WTC11 (cell line): ENCODE measurements around the gene METRN. TPM values are rescaled to one million over a fixed set of nuclear protein-coding genes. Genes with fewer than 3 reads are reported as not detected.

Experiments
- ATAC-seq: fragments of 200-7000 bp; cut with Tn5 transposase; 2 replicates; pipeline ENCODE4 v1.10.0; 2021; ENCODE audit warnings: mild to moderate bottlenecking, moderate library complexity
- CTCF ChIA-PET: fragments of 300-600 bp; sonication (Branson Sonifier 250); formaldehyde crosslinking; loops from one replicate; lab custom pipeline; 2021; ENCODE audit warnings: antibody characterized with exemption; lab: Charles Lee
- POLR2A ChIA-PET: fragments of 350-600 bp; sonication (Branson Sonifier 250); formaldehyde crosslinking; loops from one replicate; lab custom pipeline; 2021; ENCODE audit warnings: antibody characterized with exemption; lab: Charles Lee
- DNase-seq: peaks from one replicate; pipeline ENCODE4 v3.0.0; 2021; ENCODE audit warnings: low spot score
- H3K27ac Mint-ChIP-seq: 2 replicates; pipeline ENCODE4 v1.8.0; 2021; ENCODE audit warnings: mixed read lengths
- H3K27me3 Mint-ChIP-seq: 2 replicates; pipeline ENCODE4 v1.8.0; 2021; ENCODE audit warnings: low read depth, mild to moderate bottlenecking, moderate library complexity, mixed read lengths
- H3K36me3 Mint-ChIP-seq: 2 replicates; pipeline ENCODE4 v1.8.0; 2021; ENCODE audit warnings: mixed read lengths
- H3K4me1 Mint-ChIP-seq: 2 replicates; pipeline ENCODE4 v1.8.0; 2022; ENCODE audit warnings: mixed read lengths
- H3K4me3 Mint-ChIP-seq: 2 replicates; pipeline ENCODE4 v1.8.0; 2021; ENCODE audit warnings: mild to moderate bottlenecking, moderate library complexity, mixed read lengths
- H3K9me3 Mint-ChIP-seq: 2 replicates; pipeline ENCODE4 v1.8.0; 2021; ENCODE audit warnings: mixed read lengths
- EMX1 ChIP-seq: fragments of 250-450 bp; sonication (Bioruptor Pico); IDR thresholded peaks from 2 replicates; pipeline ENCODE4 v1.8.0; 2021; ENCODE audit warnings: mild to moderate bottlenecking
- ETV6 ChIP-seq: sonication (generic); formaldehyde crosslinking; IDR thresholded peaks from 2 replicates; pipeline ENCODE4 v1.8.1; 2022; ENCODE audit warnings: mild to moderate bottlenecking, missing genetic modification reagents
- KAT7 ChIP-seq: sonication (generic); formaldehyde crosslinking; IDR thresholded peaks from 2 replicates; pipeline ENCODE4 v1.8.1; 2023; ENCODE audit warnings: missing genetic modification reagents, mild to moderate bottlenecking, borderline replicate concordance
- MXD4 ChIP-seq: fragments of 250-450 bp; sonication (Bioruptor Pico); IDR thresholded peaks from 2 replicates; pipeline ENCODE4 v1.8.0; 2021; ENCODE audit warnings: mild to moderate bottlenecking, moderate library complexity, borderline replicate concordance
- MYBL2 ChIP-seq: sonication (generic); formaldehyde crosslinking; IDR thresholded peaks from 2 replicates; pipeline ENCODE4 v1.8.1; 2023; ENCODE audit warnings: mild to moderate bottlenecking, moderate library complexity, missing genetic modification reagents
- PRRX2 ChIP-seq: fragments of 250-450 bp; sonication (Bioruptor Pico); IDR thresholded peaks from 2 replicates; pipeline ENCODE4 v1.8.0; 2021; ENCODE audit warnings: mild to moderate bottlenecking
- RELA ChIP-seq: sonication (generic); formaldehyde crosslinking; IDR thresholded peaks from 2 replicates; pipeline ENCODE4 v1.8.1; 2022; ENCODE audit warnings: missing genetic modification reagents, mild to moderate bottlenecking, borderline replicate concordance
- SP1 ChIP-seq: sonication (generic); formaldehyde crosslinking; conservative IDR thresholded peaks from 2 replicates; pipeline ENCODE4 v1.8.1; 2022; ENCODE audit warnings: missing genetic modification reagents
- ZNF138 ChIP-seq: sonication (generic); formaldehyde crosslinking; conservative IDR thresholded peaks from 2 replicates; pipeline ENCODE4 v1.8.1; 2022; ENCODE audit warnings: mild to moderate bottlenecking, moderate library complexity, missing genetic modification reagents
- ZNF396 ChIP-seq: fragments of 250-450 bp; sonication (Bioruptor Pico); IDR thresholded peaks from 2 replicates; pipeline ENCODE4 v1.8.0; 2021; ENCODE audit warnings: mild to moderate bottlenecking, moderate library complexity, borderline replicate concordance
- total RNA-seq: library from RNA; stranded (reverse); gene quantifications from 3 replicates; pipeline ENCODE4 v1.2.3, GENCODE V29; 2021
- TF ChIP-seq, protein P1 (sequence below): sonication (generic); formaldehyde crosslinking; IDR thresholded peaks from 2 replicates; pipeline ENCODE4 v1.8.1; 2023; ENCODE audit warnings: mild to moderate bottlenecking, missing genetic modification reagents, moderate library complexity
- TF ChIP-seq, protein P2 (sequence below): fragments of 250-450 bp; sonication (Bioruptor Pico); IDR thresholded peaks from 2 replicates; pipeline ENCODE4 v2.1.2; 2022; ENCODE audit warnings: mild to moderate bottlenecking, moderate library complexity
- TF ChIP-seq, protein P3 (sequence below): sonication (generic); formaldehyde crosslinking; IDR thresholded peaks from 2 replicates; pipeline ENCODE4 v1.8.1; 2022; ENCODE audit warnings: mild to moderate bottlenecking, missing genetic modification reagents, moderate library complexity, borderline replicate concordance
- TF ChIP-seq, protein P4 (sequence below): sonication (generic); formaldehyde crosslinking; conservative IDR thresholded peaks from 2 replicates; pipeline ENCODE4 v1.8.1; 2023; ENCODE audit warnings: mild to moderate bottlenecking, low read depth, missing genetic modification reagents, moderate library complexity
- TF ChIP-seq, protein P5 (sequence below): fragments of 250-450 bp; sonication (Bioruptor Pico); IDR thresholded peaks from 2 replicates; pipeline ENCODE4 v1.9.0; 2021; ENCODE audit warnings: mild to moderate bottlenecking
- TF ChIP-seq, protein P6 (sequence below): sonication (generic); formaldehyde crosslinking; IDR thresholded peaks from 2 replicates; pipeline ENCODE4 v1.8.1; 2023; ENCODE audit warnings: mild to moderate bottlenecking, missing genetic modification reagents
- TF ChIP-seq, protein P7 (sequence below): sonication (generic); formaldehyde crosslinking; IDR thresholded peaks from 2 replicates; pipeline ENCODE4 v1.8.1; 2022; ENCODE audit warnings: mild to moderate bottlenecking, moderate library complexity, missing genetic modification reagents

Gene METRN
- total RNA-seq, 1 experiment from 2014 or later, result 30.9 TPM

DNA sequence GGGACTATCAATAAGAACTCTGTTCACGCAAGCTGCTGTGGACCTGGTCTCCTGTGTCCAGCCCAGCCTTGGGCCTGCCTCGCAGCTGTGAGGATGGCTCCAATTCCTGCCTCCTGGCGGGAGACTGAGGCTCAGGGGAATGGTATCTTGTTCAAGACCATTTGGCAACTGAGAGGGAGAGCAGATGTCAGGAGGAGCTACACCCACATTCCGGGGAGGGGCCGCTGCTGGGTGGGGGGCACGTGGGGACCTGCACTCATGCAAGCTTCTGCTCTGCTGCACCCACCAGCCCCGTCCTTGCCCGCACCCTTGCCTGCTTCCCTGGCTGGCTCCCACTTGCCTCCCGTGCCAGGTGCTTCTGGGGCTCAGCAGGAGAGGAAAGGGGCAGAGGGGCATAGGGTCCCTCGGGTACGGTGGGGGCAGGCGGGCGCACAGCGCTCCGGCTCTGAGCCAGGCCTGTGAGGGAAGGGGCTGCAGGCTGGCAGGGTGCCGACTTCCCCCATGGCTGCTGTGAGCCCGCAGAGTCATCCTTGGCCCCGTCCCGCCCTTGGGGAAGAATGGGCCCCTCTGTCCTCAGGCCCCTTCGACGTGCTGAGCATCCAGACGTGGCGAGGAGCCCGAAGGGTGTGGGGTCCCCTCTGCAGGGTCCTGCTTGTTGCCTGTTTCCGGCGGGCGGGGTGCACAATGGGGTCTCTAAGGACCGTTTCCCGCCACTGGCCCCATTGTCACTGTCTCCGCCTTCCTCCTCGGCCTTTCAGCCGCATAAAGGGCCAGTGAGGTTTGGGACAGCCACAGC is 2.7 kb downstream of the METRN start:
- ChIA-PET POLR2A (interaction anchor here (1.9 kb wide), 1 partner anchor 83 kb away, joined by 5 read pairs; the partner anchor contains the start of gene GNG13), CTCF (interaction anchor here (0.6 to 8.8 kb wide), 3 partner anchors 9 to 20 kb away, joined by 5 to 90 read pairs (median 25); partner anchors contain the start of genes CCDC78 and HAGHL)
- no peak for TF ChIP-seq KAT7 (CRISPR knock-in tag)
- TF ChIP-seq EMX1 (CRISPR knock-in tag), result 0 out of 2 replicates have a peak, but pooled peaks have one; percentile 4
- TF ChIP-seq, protein P1, sequence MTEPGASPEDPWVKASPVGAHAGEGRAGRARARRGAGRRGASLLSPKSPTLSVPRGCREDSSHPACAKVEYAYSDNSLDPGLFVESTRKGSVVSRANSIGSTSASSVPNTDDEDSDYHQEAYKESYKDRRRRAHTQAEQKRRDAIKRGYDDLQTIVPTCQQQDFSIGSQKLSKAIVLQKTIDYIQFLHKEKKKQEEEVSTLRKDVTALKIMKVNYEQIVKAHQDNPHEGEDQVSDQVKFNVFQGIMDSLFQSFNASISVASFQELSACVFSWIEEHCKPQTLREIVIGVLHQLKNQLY (CRISPR knock-in tag), result no peak
- TF ChIP-seq, protein P2, sequence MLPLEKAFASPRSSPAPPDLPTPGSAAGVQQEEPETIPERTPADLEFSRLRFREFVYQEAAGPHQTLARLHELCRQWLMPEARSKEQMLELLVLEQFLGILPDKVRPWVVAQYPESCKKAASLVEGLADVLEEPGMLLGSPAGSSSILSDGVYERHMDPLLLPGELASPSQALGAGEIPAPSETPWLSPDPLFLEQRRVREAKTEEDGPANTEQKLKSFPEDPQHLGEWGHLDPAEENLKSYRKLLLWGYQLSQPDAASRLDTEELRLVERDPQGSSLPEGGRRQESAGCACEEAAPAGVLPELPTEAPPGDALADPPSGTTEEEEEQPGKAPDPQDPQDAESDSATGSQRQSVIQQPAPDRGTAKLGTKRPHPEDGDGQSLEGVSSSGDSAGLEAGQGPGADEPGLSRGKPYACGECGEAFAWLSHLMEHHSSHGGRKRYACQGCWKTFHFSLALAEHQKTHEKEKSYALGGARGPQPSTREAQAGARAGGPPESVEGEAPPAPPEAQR (CRISPR knock-in tag), result no peak
- H3K4me3 Mint-ChIP-seq, result no peak overlapping the region
- H3K9me3 Mint-ChIP-seq, result no peaks in the 10 kb centered on the region
- H3K4me1 Mint-ChIP-seq, result peaks cover 16% of the 10 kb centered on the region
- no peak overlapping the region for H3K27ac Mint-ChIP-seq
- no peak for DNase-seq
- ATAC-seq, result no peak
- no peaks in the 10 kb centered on the region; the same call in 1 of the 2 replicates for H3K36me3 Mint-ChIP-seq
- H3K27me3 Mint-ChIP-seq, result peaks cover 32% of the 10 kb centered on the region

DNA sequence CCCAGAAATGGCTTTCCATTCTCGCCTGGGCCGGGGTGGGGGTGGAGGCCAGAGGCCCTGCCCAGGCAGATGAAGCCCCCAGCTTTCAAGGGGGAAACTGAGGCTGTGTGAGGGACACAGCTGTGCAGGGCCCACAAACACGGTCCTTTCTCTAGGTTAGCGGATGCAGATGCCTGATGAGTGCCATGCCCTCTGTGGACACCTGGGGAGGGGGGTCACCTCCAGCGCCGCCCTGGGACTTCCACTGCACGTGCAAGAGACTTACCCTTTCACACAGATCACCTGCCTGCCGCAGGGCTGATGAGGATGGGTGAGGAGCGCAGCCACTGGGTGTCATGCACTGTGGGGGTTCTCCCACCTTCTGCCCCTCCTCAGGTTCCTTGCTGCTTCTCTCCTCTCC is 3.5 kb downstream of the METRN start:
- ChIA-PET CTCF (no interaction called here), POLR2A (no interaction called here)
- TF ChIP-seq PRRX2 (no peak), EMX1 (CRISPR knock-in tag) (0 out of 2 replicates have a peak, but pooled peaks have one; percentile 7)
- H3K4me3 Mint-ChIP-seq, result no peak overlapping the region
- peaks cover 27% of the 10 kb centered on the region for H3K27me3 Mint-ChIP-seq
- no peak overlapping the region for H3K27ac Mint-ChIP-seq
- H3K9me3 Mint-ChIP-seq, result no peaks in the 10 kb centered on the region
- DNase-seq (no peak), ATAC-seq (no peak)
- H3K36me3 Mint-ChIP-seq, result no peaks in the 10 kb centered on the region; the same call in 1 of the 2 replicates
- H3K4me1 Mint-ChIP-seq, result peaks cover 16% of the 10 kb centered on the region

DNA sequence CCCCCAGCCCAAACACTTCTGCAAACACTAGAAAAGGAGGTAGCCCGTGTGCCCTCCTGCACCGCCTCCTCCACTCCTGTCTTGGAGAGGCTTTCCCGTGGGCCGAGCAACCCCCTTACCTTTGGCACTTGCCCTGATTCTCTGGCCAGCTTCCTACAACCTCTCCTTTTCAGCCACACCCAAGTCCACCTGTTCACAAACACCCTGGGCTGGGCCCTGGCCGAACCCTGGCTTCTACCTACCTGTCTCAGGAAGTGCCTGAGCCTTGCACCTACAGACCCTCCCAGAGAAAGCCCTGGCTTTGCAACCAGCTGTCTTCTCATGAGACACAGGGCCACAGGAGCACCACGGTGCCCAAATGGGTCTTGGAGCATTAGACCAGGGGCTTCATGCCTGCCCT is 4.0 kb downstream of the METRN start:
- Mint-ChIP-seq H3K36me3 (no peaks in the 10 kb centered on the region; the same call in 1 of the 2 replicates), H3K4me3 (peak overlapping the region; percentile 45), H3K9me3 (no peaks in the 10 kb centered on the region), H3K4me1 (peaks cover 16% of the 10 kb centered on the region), H3K27ac (no peak overlapping the region), H3K27me3 (peaks cover 22% of the 10 kb centered on the region)
- ChIA-PET POLR2A (no interaction called here), CTCF (interaction anchor here (1.5 to 2.8 kb wide), 4 partner anchors 9 to 66 kb away, joined by 7 to 19 read pairs (median 10); partner anchors contain the start of gene RHBDL1)
- no peak for ATAC-seq
- DNase-seq, result no peak
- TF ChIP-seq, protein P3, sequence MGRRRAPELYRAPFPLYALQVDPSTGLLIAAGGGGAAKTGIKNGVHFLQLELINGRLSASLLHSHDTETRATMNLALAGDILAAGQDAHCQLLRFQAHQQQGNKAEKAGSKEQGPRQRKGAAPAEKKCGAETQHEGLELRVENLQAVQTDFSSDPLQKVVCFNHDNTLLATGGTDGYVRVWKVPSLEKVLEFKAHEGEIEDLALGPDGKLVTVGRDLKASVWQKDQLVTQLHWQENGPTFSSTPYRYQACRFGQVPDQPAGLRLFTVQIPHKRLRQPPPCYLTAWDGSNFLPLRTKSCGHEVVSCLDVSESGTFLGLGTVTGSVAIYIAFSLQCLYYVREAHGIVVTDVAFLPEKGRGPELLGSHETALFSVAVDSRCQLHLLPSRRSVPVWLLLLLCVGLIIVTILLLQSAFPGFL, result no peak
- TF ChIP-seq, protein P4, sequence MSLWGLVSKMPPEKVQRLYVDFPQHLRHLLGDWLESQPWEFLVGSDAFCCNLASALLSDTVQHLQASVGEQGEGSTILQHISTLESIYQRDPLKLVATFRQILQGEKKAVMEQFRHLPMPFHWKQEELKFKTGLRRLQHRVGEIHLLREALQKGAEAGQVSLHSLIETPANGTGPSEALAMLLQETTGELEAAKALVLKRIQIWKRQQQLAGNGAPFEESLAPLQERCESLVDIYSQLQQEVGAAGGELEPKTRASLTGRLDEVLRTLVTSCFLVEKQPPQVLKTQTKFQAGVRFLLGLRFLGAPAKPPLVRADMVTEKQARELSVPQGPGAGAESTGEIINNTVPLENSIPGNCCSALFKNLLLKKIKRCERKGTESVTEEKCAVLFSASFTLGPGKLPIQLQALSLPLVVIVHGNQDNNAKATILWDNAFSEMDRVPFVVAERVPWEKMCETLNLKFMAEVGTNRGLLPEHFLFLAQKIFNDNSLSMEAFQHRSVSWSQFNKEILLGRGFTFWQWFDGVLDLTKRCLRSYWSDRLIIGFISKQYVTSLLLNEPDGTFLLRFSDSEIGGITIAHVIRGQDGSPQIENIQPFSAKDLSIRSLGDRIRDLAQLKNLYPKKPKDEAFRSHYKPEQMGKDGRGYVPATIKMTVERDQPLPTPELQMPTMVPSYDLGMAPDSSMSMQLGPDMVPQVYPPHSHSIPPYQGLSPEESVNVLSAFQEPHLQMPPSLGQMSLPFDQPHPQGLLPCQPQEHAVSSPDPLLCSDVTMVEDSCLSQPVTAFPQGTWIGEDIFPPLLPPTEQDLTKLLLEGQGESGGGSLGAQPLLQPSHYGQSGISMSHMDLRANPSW (CRISPR knock-in tag), result no peak
- no peak for TF ChIP-seq ZNF396 (CRISPR knock-in tag)
- TF ChIP-seq ETV6 (CRISPR knock-in tag), result no peak
- TF ChIP-seq ZNF138 (CRISPR knock-in tag), result no peak
- TF ChIP-seq SP1 (CRISPR knock-in tag), result no peak
- TF ChIP-seq, protein P5, sequence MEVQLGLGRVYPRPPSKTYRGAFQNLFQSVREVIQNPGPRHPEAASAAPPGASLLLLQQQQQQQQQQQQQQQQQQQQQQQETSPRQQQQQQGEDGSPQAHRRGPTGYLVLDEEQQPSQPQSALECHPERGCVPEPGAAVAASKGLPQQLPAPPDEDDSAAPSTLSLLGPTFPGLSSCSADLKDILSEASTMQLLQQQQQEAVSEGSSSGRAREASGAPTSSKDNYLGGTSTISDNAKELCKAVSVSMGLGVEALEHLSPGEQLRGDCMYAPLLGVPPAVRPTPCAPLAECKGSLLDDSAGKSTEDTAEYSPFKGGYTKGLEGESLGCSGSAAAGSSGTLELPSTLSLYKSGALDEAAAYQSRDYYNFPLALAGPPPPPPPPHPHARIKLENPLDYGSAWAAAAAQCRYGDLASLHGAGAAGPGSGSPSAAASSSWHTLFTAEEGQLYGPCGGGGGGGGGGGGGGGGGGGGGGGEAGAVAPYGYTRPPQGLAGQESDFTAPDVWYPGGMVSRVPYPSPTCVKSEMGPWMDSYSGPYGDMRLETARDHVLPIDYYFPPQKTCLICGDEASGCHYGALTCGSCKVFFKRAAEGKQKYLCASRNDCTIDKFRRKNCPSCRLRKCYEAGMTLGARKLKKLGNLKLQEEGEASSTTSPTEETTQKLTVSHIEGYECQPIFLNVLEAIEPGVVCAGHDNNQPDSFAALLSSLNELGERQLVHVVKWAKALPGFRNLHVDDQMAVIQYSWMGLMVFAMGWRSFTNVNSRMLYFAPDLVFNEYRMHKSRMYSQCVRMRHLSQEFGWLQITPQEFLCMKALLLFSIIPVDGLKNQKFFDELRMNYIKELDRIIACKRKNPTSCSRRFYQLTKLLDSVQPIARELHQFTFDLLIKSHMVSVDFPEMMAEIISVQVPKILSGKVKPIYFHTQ (CRISPR knock-in tag), result no peak
- no peak for TF ChIP-seq MYBL2 (CRISPR knock-in tag)
- TF ChIP-seq, protein P6, sequence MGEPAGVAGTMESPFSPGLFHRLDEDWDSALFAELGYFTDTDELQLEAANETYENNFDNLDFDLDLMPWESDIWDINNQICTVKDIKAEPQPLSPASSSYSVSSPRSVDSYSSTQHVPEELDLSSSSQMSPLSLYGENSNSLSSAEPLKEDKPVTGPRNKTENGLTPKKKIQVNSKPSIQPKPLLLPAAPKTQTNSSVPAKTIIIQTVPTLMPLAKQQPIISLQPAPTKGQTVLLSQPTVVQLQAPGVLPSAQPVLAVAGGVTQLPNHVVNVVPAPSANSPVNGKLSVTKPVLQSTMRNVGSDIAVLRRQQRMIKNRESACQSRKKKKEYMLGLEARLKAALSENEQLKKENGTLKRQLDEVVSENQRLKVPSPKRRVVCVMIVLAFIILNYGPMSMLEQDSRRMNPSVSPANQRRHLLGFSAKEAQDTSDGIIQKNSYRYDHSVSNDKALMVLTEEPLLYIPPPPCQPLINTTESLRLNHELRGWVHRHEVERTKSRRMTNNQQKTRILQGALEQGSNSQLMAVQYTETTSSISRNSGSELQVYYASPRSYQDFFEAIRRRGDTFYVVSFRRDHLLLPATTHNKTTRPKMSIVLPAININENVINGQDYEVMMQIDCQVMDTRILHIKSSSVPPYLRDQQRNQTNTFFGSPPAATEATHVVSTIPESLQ, result no peak
- no peak for TF ChIP-seq MXD4 (CRISPR knock-in tag)
- TF ChIP-seq, protein P7, sequence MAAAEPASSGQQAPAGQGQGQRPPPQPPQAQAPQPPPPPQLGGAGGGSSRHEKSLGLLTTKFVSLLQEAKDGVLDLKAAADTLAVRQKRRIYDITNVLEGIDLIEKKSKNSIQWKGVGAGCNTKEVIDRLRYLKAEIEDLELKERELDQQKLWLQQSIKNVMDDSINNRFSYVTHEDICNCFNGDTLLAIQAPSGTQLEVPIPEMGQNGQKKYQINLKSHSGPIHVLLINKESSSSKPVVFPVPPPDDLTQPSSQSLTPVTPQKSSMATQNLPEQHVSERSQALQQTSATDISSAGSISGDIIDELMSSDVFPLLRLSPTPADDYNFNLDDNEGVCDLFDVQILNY, result no peak
- TF ChIP-seq RELA (CRISPR knock-in tag), result no peak
